Tibial nerve (tissue), 4 donors: ENCODE results near the gene CXCR6.

Source experiments
- EP300 ChIP-seq, 2 donors: sonication (generic); formaldehyde crosslinking; IDR thresholded peaks; one replicate each; pipeline ENCODE4 v1.6.1; 2017; ENCODE audit warnings: antibody characterized with exemption in 2 of 2, mild to moderate bottlenecking in 1 of 2
- TF ChIP-seq, protein P1 (sequence below), 5 experiments: fragments of 200-600 bp in 3 of 5; fragments of 450-650 bp in 2 of 5; sonication (generic) in 3 of 5; IDR thresholded peaks; one replicate each; pipeline ENCODE4 v1.5.1; 2016 to 2019; ENCODE audit warnings: antibody characterized with exemption in 5 of 5, mild to moderate bottlenecking in 3 of 5, moderate library complexity in 2 of 5

DNA sequence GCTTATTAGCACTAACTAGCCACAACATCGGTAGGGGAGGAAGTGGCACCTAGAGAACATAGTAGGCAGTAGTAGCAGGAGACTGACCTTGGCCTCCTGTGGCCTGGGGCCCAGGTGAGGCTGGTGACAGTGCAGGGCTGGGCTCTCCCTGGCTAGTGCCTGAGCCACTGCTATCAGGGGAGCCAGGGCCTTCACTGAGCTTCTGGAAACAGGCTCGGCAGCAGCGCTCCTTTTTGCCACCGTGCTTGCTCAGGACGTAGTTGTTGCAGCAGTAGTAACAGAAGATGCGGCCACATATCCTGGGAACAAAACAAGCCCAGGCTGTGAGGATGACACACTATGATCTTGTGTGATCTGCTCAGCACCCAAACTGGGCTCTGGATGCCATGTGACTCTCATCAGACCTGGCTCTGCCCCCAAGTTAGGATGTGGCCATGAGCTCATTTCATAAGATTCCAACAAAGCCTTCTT is 15.1 kb downstream of the CXCR6 start:
- TF ChIP-seq, protein P1, sequence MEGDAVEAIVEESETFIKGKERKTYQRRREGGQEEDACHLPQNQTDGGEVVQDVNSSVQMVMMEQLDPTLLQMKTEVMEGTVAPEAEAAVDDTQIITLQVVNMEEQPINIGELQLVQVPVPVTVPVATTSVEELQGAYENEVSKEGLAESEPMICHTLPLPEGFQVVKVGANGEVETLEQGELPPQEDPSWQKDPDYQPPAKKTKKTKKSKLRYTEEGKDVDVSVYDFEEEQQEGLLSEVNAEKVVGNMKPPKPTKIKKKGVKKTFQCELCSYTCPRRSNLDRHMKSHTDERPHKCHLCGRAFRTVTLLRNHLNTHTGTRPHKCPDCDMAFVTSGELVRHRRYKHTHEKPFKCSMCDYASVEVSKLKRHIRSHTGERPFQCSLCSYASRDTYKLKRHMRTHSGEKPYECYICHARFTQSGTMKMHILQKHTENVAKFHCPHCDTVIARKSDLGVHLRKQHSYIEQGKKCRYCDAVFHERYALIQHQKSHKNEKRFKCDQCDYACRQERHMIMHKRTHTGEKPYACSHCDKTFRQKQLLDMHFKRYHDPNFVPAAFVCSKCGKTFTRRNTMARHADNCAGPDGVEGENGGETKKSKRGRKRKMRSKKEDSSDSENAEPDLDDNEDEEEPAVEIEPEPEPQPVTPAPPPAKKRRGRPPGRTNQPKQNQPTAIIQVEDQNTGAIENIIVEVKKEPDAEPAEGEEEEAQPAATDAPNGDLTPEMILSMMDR (IDR thresholded peaks at IDR 0.05), result no peak
- TF ChIP-seq EP300 (IDR thresholded peaks at IDR 0.05), result no peak
